A673 (cell line): ENCODE measurements around the gene CDHR2.

ENCODE experiments used
- EZH2 ChIP-seq: fragments of 200-600 bp; sonication (generic); IDR thresholded peaks from 2 replicates; pipeline ENCODE4 v1.6.1; 2017; ENCODE audit warnings: borderline replicate concordance, low read depth, mild to moderate bottlenecking, mixed read lengths, antibody characterized with exemption, low read length; ENCODE audit not compliant: poor library complexity, severe bottlenecking
- TF ChIP-seq, protein P1 (sequence below): fragments of 300-800, 200-600 bp; sonication (generic); conservative IDR thresholded peaks from 2 replicates; pipeline ENCODE4 v1.5.1; 2017; ENCODE audit warnings: low read depth, mild to moderate bottlenecking, antibody characterized with exemption, low read length, moderate library complexity, mixed read lengths

DNA sequence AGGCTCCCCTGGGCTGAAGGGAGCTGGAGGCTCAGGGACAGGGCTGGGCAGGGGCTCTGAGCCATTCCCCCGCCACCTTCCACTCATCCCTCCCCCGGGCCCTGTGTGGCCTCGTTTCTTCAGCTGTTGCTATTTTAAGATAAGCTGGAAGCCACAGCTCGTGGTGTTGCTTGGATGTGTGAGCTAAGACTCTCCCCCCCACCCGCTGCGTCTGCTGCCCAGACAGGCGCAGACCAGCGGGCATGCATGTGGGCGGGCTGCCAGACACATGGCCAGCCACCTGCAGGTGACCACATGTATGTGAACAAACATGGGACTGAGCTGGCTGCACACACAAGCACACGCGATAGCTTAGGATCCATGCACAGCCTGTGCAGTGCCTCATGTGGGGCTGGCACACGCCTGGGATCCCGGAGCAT lies 72.5 kb downstream of the CDHR2 start:
- TF ChIP-seq, protein P1, sequence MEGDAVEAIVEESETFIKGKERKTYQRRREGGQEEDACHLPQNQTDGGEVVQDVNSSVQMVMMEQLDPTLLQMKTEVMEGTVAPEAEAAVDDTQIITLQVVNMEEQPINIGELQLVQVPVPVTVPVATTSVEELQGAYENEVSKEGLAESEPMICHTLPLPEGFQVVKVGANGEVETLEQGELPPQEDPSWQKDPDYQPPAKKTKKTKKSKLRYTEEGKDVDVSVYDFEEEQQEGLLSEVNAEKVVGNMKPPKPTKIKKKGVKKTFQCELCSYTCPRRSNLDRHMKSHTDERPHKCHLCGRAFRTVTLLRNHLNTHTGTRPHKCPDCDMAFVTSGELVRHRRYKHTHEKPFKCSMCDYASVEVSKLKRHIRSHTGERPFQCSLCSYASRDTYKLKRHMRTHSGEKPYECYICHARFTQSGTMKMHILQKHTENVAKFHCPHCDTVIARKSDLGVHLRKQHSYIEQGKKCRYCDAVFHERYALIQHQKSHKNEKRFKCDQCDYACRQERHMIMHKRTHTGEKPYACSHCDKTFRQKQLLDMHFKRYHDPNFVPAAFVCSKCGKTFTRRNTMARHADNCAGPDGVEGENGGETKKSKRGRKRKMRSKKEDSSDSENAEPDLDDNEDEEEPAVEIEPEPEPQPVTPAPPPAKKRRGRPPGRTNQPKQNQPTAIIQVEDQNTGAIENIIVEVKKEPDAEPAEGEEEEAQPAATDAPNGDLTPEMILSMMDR: no peak
- TF ChIP-seq EZH2: no peak
